Measurements from ENCODE around the gene CHURC1. TPM values are rescaled to one million over a fixed set of nuclear protein-coding genes. Genes with fewer than 3 reads are reported as not detected.

Gene CHURC1
- total RNA-seq, 1 experiment from 2014 or later = 48.5 TPM

DNA sequence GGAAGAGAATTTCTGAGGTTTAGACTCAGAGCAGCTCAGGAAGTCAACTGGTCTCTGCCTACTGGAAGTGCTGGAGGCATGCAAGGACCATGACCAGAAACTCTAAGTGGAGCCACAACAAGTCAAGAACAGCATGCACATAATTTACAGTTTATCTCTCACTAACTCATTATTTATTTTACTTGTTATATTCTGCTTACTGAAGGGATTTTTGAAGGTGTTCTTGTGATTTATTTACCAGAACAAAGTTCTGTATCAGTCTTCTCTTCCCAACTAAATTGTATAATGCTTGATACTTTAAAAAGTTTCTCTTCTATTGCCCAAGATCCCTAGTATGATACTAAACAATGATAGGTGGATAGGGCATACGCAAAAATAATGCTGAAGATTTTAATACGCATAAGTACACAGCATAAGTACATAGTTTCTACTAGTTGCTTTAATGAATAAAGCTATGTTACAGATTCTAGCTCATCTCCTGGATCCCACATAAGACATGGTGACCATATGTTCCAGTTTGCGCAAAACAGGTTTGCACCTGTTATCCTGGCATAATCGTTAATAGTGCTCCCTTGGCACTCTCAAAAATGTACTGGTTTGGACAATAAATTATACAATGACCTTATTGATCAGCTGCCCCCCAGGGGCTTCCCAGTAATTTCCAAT lies 22.9 kb upstream of the CHURC1 start:
- H3K27ac Mint-ChIP-seq (ENCODE audit: unreplicated experiment) = no peak overlapping the region

DNA sequence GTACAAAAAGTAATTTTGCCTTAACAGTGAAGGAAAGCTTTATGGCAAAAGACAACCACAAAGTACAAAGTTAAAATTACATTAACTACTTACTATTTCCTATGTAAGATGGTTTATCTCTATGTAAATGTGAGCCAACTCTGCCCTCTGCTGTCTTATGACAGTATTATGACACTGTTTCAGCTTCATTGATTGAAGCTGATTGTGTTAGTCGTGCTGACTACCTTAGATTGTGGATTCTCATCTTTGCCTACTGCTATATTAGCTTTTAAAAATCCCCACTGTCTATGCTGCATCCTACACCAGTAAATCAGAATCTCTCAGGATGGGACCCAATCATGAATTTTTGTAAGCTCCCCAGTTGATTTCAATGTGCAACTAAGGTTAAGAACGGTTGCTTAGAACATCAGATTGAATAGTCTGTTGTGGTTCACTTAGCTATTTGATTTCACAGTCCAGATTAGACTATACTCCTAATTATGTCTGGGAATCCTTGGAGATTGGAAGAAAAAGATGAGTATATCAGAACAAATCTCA lies 22.3 kb upstream of the CHURC1 start:
- Mint-ChIP-seq H3K4me3 (ENCODE audit: low read depth, unreplicated experiment) (no peak overlapping the region), H3K9me3 (ENCODE audit: low read depth, unreplicated experiment) (no peaks in the 10 kb centered on the region), H3K4me1 (ENCODE audit: low read depth, unreplicated experiment) (no peaks in the 10 kb centered on the region), H3K36me3 (ENCODE audit: insufficient read depth, unreplicated experiment) (no peaks in the 10 kb centered on the region), H3K27me3 (ENCODE audit: unreplicated experiment) (peaks cover 45% of the 10 kb centered on the region), H3K27ac (ENCODE audit: unreplicated experiment) (no peak overlapping the region)
- no TSS peak for BruUV-seq (replicated peaks)
- TF ChIP-seq, protein P1, sequence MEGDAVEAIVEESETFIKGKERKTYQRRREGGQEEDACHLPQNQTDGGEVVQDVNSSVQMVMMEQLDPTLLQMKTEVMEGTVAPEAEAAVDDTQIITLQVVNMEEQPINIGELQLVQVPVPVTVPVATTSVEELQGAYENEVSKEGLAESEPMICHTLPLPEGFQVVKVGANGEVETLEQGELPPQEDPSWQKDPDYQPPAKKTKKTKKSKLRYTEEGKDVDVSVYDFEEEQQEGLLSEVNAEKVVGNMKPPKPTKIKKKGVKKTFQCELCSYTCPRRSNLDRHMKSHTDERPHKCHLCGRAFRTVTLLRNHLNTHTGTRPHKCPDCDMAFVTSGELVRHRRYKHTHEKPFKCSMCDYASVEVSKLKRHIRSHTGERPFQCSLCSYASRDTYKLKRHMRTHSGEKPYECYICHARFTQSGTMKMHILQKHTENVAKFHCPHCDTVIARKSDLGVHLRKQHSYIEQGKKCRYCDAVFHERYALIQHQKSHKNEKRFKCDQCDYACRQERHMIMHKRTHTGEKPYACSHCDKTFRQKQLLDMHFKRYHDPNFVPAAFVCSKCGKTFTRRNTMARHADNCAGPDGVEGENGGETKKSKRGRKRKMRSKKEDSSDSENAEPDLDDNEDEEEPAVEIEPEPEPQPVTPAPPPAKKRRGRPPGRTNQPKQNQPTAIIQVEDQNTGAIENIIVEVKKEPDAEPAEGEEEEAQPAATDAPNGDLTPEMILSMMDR (IDR thresholded peaks at IDR 0.05; ENCODE audit: unreplicated experiment) = no peak
- CTCF ChIA-PET = interaction anchor here (0.7 to 4.8 kb wide), 14 partner anchors 9 to 262 kb away, joined by 3 to 53 read pairs (median 4); no protein-coding TSS in a partner anchor
- intact Hi-C loops (cut with micrococcal nuclease; ENCODE audit: unreplicated experiment) = loop anchor here (2.0 to 5.0 kb wide), 4 partner anchors 69 to 220 kb away; no protein-coding TSS in a partner anchor
- DNase-seq = peak; percentile 40

More for the DNA sequence above, 22.9 kb upstream of the CHURC1 start:
- no peaks in the 10 kb centered on the region for H3K9me3 Mint-ChIP-seq (ENCODE audit: low read depth, unreplicated experiment)
- H3K36me3 Mint-ChIP-seq (ENCODE audit: insufficient read depth, unreplicated experiment) = no peaks in the 10 kb centered on the region
- no peak overlapping the region for H3K4me3 Mint-ChIP-seq (ENCODE audit: low read depth, unreplicated experiment)
- no TSS peak for BruUV-seq (replicated peaks)
- CTCF ChIA-PET = interaction anchor here (0.8 to 4.8 kb wide), 11 partner anchors 9 to 262 kb away, joined by 3 to 53 read pairs (median 4); no protein-coding TSS in a partner anchor
- H3K4me1 Mint-ChIP-seq (ENCODE audit: low read depth, unreplicated experiment) = no peaks in the 10 kb centered on the region
- intact Hi-C loops (cut with micrococcal nuclease; ENCODE audit: unreplicated experiment) = loop anchor here (2.0 to 5.0 kb wide), 3 partner anchors 69 to 219 kb away; no protein-coding TSS in a partner anchor
- H3K27me3 Mint-ChIP-seq (ENCODE audit: unreplicated experiment) = peaks cover 45% of the 10 kb centered on the region
- TF ChIP-seq, protein P1 (IDR thresholded peaks at IDR 0.05; ENCODE audit: unreplicated experiment) = no peak
- DNase-seq = no peak

DNA sequence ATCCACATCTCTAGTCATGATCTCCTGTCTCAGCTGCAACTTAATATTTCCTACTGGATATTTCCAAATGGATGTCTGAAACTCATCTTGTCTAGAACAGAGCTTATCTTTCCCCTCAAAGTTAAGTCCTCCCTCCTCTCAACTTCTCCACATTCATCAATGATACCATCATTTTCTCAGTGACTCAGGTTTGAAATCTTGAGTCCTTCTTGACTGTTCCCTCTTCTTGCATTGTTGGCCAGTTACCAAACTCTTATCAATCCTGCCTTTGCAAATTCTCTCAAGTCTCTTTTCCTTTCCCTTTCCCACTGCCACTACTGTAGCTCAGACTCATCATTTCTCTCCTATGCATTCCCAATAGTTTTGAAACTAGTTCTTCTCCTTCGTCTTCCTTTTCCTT lies 14.3 kb upstream of the CHURC1 start:
- CTCF ChIA-PET = interaction anchor here (0.7 to 1.0 kb wide), 2 partner anchors 8 to 104 kb away, joined by 3 to 6 read pairs; no protein-coding TSS in a partner anchor
- intact Hi-C loops (cut with micrococcal nuclease; ENCODE audit: unreplicated experiment) = no loop called here
- DNase-seq = no peak
- TF ChIP-seq, protein P1 (IDR thresholded peaks at IDR 0.05; ENCODE audit: unreplicated experiment) = no peak
- Mint-ChIP-seq H3K4me3 (ENCODE audit: low read depth, unreplicated experiment) (no peak overlapping the region), H3K4me1 (ENCODE audit: low read depth, unreplicated experiment) (no peaks in the 10 kb centered on the region), H3K27me3 (ENCODE audit: unreplicated experiment) (peaks cover 79% of the 10 kb centered on the region), H3K9me3 (ENCODE audit: low read depth, unreplicated experiment) (no peaks in the 10 kb centered on the region), H3K27ac (ENCODE audit: unreplicated experiment) (no peak overlapping the region), H3K36me3 (ENCODE audit: insufficient read depth, unreplicated experiment) (no peaks in the 10 kb centered on the region)
- no TSS peak for BruUV-seq (replicated peaks)

DNA sequence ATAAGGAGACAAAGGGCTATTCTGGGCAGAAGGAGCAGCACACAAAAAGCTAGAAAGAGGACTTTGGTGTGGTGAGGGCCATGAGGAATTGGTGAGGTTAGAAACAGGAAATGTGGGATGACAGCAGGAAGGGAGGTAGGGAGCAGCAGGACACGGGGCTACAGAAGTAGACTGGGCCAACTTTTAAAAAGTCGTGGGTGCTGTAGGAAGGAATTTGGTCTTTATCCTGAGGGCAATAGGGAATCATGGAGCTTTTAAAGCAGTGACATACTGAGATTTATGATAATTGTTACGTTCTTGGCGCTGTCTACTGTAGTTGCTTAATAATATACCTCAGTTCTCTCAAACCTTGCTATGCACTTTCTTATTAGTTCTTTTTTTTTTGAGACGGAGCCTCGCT lies 8.2 kb upstream of the CHURC1 start:
- Mint-ChIP-seq H3K36me3 (ENCODE audit: insufficient read depth, unreplicated experiment) (no peaks in the 10 kb centered on the region), H3K27me3 (ENCODE audit: unreplicated experiment) (peaks cover 56% of the 10 kb centered on the region), H3K27ac (ENCODE audit: unreplicated experiment) (no peak overlapping the region), H3K4me1 (ENCODE audit: low read depth, unreplicated experiment) (no peaks in the 10 kb centered on the region), H3K9me3 (ENCODE audit: low read depth, unreplicated experiment) (no peaks in the 10 kb centered on the region), H3K4me3 (ENCODE audit: low read depth, unreplicated experiment) (no peak overlapping the region)
- no TSS peak for BruUV-seq (replicated peaks)
- DNase-seq = no peak
- CTCF ChIA-PET = no interaction called here
- intact Hi-C loops (cut with micrococcal nuclease; ENCODE audit: unreplicated experiment) = no loop called here
- TF ChIP-seq, protein P1 (IDR thresholded peaks at IDR 0.05; ENCODE audit: unreplicated experiment) = no peak
